NCI-H2171 (cell line): ENCODE measurements around the gene TDRD9.
A peak's percentile ranks its signal among the peaks of the same experiment; 100 is the strongest.
"Not testable (repeated sequence)": the region's sequence is repeated elsewhere in the genome, so short reads cannot be mapped to it uniquely, and the experiment has no call there.

Experiments used
- DNase-seq: peaks from one replicate; lab custom pipeline; 2025; lab: John Stamatoyannopoulos, UW

The TDRD9 gene

DNA sequence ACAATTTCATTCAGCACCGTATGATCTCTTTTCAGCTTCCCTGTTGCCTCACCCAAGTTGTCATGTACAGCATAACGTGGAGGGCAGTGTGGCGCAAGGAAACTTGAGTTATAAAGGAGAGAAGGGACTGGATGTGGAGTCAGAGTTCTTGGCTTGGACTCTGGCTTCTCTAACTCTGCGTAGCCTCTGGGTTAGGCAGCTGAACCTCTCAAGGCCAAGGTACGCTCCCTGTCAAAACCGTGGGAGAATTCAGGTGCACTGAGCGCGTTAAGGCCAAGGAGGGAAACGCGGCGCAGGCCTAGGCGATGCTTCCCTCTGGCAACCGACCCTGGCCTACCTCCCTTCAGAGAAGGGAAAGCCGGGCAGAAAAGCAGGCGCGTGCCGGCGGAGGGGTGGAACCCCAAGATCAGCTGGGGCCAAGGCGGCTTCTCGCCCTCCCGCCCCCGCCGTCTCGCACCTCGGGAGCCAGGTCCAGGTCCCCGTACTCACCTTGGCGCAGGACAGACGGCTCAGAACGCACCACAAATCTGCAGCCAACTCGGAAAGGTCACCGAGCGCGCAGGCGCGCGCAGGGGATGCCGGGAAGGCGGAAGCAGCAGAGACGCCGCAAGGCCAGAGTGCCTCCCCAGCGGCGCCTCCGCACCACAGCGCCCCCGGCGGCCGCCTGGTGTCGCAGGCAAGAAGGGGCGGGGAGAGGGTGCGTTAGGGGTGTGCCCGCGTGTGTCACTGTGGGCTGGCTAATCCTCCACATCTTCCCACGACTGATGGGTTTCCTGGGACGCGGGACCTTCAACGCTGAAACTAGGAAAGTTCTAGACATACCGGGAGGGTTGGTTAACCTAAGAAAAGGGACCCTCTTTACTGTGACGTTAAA, 7.0 kb upstream of the TDRD9 start:
- peak; percentile 92 for DNase-seq

DNA sequence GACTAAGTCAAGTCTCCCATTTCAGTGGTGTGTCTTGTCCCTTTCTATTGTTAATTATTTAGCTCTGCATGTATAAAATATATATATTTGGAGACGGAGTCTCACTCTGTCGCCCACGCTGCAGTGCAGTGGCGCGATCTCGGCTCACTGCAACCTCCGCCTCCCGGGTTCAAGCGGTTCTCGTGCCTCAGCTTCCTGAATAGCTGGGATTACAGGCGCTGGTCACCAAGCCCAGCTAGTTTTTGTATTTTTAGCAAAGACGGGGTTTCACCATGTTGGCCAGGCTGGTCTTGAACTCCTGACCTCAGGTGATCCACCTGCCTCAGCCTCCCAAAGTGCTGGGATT, 6.4 kb upstream of the TDRD9 start:
- DNase-seq: not testable (repeated sequence)

- no peak for DNase-seq
These were observed 4.4 kb upstream of the TDRD9 start for GRCh38 chr14:103923863-103924262.

DNA sequence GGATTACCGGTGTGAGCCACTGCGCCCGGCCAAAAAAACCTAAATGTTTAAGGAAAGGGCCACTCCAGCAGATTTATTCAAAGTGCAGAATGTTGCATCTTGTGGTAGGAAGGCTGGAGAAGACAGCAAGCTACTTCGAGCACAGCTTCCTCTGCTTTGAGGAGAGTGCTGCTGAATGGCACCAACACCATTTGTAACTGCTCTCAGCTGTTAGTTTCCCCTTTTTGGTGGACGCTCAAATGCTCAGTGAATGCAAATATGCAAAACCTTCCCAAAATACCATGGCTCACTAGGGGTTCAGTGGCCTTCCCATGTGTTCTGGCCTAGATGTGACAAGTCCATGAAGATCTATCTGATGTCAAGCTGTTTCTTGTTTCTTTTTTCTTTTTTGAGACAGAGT, 2.9 kb upstream of the TDRD9 start:
- DNase-seq: no peak

GRCh38 chr14:103927566-103927965, 690 bp upstream of the TDRD9 start:
- DNase-seq: no peak

DNA sequence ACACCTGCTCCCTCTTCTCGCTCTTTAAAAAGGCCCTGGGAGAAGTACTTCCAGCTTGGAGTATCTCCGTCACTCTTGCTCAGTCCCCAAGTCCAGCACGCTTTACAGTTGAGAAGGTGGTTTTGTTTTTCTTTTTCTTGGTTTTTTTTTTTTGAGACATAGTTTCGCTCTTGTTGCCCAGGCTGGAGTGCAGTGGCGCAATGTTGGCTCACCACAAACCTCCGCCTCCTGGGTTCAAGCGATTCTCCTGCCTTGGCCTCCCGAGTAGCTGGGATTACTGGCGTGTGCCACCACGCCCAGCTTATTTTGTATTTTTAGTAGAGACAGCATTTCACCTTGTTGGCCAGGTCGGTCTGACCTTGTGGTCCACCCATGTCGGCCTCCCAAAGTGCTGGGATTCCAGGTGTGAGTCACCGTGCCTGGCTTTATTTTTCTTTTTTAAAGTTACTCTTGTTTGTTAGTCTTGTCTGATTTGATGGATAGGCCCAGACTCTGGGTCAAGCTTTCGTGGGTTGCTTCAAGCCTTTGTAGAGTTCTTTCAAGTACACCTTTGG, 1.9 kb downstream of the TDRD9 start:
- no peak for DNase-seq

GRCh38 chr14:103931422-103931821, 3.2 kb downstream of the TDRD9 start:
- DNase-seq: no peak

- DNase-seq: no peak
These were observed 4.7 kb downstream of the TDRD9 start for GRCh38 chr14:103932791-103933490.

GRCh38 chr14:103935102-103935501, 6.8 kb downstream of the TDRD9 start:
- no peak for DNase-seq

DNA sequence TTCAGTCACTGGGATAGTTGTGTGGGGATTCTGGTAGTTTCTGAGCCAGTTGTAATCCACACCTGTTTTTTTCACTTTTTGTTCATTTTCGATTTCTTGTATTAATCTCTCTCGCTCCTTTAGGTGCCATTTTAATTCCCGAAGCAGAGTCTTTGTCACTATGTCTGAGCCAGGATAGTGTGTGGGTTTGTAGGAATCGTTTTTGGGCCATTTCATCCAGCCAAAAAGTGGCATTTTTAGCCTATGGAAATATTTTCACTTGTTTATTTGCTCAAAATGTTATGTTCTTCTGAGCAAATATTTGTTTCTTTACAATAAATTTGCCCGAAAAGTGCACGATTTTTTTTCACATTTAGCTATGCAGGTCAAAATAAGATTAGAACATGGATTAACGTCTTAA, 13.2 kb downstream of the TDRD9 start:
- no peak for DNase-seq

- no peak for DNase-seq
These were observed 13.9 kb downstream of the TDRD9 start, which contains the start of gene RD3L for GRCh38 chr14:103941973-103942736. Gene RD3L (minus strand): TSS chr14:103942529. CDS start chr14:103941695, 834 bp downstream.

GRCh38 chr14:103943673-103944072, 15.4 kb downstream of the TDRD9 start:
- no peak for DNase-seq

DNA sequence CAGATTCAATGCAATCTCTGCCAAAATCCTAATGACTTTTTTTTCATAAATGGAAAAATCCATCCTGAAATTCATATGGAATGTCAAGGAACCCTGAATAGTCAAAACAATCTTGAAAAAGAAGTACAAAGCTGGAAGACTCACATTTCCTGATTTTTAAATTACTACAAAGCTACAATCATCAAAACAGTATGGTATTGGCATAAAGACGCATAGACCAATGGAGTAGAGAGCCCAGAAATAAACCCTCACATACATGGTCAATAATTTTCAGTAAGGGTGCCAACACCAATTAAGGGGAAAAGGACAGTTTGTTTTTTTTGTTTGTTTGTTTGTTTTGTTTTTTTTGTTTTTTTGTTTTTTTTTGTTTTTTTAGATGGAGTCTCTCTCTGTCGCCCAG, 18.7 kb downstream of the TDRD9 start:
- DNase-seq: no peak

DNA sequence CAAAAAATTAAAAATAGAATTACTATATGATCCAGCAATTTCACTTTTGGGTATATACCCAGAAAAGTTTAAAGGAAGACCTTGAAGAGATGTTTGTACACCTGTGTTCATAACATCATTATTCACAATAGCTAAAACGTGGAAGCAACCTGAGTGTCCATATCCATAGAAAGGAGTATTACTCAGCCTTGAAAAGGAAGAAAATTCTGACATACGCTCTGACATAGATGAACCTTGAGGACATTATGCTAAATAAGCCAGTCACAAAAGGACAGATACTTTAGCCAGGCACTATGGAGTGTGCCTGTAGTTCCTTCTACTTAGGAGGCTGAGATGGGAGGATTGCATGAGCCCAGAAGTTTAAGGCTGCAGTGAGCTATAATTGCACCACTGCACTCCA, 20.2 kb downstream of the TDRD9 start:
- no peak for DNase-seq

DNA sequence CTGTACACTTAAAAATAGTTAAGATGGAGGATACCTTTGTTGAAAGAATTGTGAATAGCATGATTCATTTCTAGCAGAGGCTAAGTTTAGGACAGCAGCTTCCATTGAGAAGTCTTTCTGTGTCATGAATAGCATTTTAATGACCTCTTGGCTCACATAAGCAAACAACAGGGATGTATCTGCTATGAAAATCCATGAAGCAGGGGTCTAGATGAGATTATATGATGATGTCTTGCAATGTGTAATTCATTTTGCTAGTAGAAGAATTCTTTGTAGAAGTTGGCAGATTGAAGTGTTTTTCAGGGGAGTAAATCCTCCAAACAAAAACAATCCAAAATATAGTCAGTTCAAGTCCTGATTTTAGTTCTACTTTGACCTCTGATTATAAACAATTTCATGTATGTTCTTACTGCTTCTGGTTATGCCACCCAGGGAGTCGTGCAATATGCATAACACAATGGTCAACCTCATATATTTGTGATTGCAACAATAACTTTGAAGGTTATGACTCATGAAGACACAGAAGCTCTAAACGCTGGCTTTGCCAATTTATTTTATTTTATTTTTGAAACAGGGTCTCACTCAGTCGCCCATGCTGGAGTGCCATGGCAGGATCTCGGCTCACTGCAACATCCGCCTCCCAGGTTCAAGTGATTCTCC, 21.0 kb downstream of the TDRD9 start:
- DNase-seq: no peak

GRCh38 chr14:103960457-103961055, 32.3 kb downstream of the TDRD9 start:
- no peak for DNase-seq

DNA sequence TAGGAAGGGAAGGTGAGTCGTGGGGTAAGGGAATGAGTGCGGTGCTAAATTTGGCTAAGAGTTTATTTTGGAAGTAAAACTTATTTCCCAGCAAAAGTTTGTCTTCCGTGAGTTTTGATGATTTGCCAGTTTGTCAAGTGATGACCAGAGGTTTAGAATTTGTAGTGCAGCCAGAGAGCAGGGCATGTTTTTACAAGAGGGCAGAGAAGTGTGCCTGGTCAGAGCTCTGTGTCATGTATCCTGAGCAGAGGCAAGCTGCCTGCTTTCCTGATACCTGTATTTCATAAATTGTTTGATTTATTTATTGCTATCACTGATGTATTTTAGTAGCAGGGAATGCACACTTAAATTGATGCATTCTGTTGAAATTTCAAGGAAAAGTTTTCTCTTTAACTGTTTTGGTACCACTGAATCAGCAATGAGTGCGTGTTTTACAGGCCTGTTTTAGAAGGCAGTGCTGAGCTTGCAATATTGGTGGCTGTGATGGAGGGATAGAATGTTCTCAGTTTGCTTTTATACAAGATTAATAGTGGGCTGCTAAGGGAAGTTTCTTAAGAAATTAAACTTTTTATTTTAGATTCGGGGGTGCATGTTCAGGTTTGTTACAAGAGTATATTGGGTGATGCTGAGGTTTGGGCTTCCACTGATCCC, 33.8 kb downstream of the TDRD9 start:
- no peak for DNase-seq

- DNase-seq: no peak
These were observed 38.4 kb downstream of the TDRD9 start for GRCh38 chr14:103966631-103967030.

- DNase-seq: no peak
These were observed 41.7 kb downstream of the TDRD9 start for GRCh38 chr14:103969961-103970360.

GRCh38 chr14:103973354-103973753, 45.1 kb downstream of the TDRD9 start:
- DNase-seq: no peak

- no peak for DNase-seq
These were observed 46.3 kb downstream of the TDRD9 start for GRCh38 chr14:103974575-103974974.
